ENCODE results near the gene SENP6.
"Not testable (repeated sequence)": the region's sequence is repeated elsewhere in the genome, so short reads cannot be mapped to it uniquely, and the experiment has no call there.

SENP6 gene

DNA sequence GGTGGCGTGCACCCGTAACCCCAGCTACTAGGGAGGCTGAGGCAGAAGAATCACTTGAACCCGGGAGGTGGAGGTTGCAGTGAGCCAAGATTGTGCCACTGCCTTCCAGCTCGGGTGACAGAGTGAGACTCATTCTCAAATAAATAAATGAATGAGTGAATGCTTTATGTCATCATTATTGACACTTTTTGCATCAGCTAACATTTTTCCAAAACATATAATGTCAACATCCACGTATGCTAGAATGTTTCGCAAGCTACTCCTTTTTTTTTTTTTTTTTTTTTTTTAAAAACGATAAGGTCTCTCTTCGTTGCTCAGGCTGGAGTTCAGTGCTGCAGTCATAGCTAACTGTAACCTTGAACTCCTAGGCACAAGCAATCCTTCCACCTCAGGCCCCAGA lies 72.2 kb downstream of the SENP6 start:
- Mint-ChIP-seq H3K4me1 (ENCODE audit: low read depth) (no peaks in the 10 kb centered on the region), H3K27me3 (no peaks in the 10 kb centered on the region), H3K4me3 (no peak overlapping the region), H3K9me3 (no peaks in the 10 kb centered on the region), H3K36me3 (ENCODE audit: low read depth) (peaks cover 45% of the 10 kb centered on the region), H3K27ac (no peak overlapping the region)

DNA sequence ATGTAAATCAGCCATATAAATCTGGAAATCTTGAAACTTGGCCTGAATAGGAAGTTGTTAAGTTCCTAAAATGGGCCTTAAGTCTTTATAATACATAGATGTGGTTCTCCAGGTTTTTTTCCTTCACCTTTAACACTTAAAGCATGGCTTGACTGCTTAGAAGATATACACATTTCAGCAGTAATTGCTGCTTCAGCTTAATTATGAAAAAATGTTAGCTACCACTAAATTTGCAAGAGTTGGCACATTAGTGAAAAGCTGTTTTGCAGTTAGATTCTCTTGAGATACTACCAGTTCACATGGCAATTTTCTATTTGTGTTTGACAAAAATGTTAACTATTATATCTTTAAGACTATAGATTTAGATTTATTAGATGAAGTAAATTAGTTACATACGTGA lies 74.7 kb downstream of the SENP6 start:
- H3K36me3 Mint-ChIP-seq (ENCODE audit: low read depth): peaks cover 63% of the 10 kb centered on the region
- H3K27me3 Mint-ChIP-seq: no peaks in the 10 kb centered on the region
- no peaks in the 10 kb centered on the region for H3K4me1 Mint-ChIP-seq (ENCODE audit: low read depth)
- H3K4me3 Mint-ChIP-seq: no peak overlapping the region
- H3K9me3 Mint-ChIP-seq: peaks cover 15% of the 10 kb centered on the region
- H3K27ac Mint-ChIP-seq: no peak overlapping the region

DNA sequence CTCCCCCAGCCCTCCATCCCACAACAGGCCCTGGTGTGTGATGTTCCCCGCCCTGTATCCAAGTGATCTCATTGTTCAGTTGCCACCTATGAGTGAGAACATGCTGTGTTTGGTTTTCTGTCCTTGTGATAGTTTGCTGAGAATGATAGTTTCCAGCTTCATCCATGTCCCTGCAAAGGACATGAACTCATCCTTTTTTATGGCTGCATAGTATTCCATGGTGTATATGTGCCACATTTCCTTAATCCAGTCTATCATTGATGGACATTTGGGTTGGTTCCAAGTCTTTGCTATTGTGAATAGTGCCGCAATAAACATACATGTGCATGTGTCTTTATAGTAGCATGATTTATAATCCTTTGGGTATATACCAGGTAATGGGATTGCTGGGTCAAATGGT lies 80.9 kb downstream of the SENP6 start:
- Mint-ChIP-seq H3K9me3 (peaks cover 28% of the 10 kb centered on the region), H3K36me3 (ENCODE audit: low read depth) (peaks cover 98% of the 10 kb centered on the region)
- not testable (repeated sequence) for H3K27me3 Mint-ChIP-seq; H3K4me1 Mint-ChIP-seq (ENCODE audit: low read depth); H3K4me3 Mint-ChIP-seq; H3K27ac Mint-ChIP-seq

GRCh38 chr6:75683005-75683404 lies 81.3 kb downstream of the SENP6 start:
- not testable (repeated sequence) for H3K4me1 Mint-ChIP-seq (ENCODE audit: low read depth); H3K27ac Mint-ChIP-seq; H3K4me3 Mint-ChIP-seq; H3K27me3 Mint-ChIP-seq
- Mint-ChIP-seq H3K36me3 (ENCODE audit: low read depth) (peaks cover 95% of the 10 kb centered on the region), H3K9me3 (peaks cover 28% of the 10 kb centered on the region)

- not testable (repeated sequence) for H3K9me3 Mint-ChIP-seq; H3K4me3 Mint-ChIP-seq; H3K4me1 Mint-ChIP-seq (ENCODE audit: low read depth); H3K27ac Mint-ChIP-seq; H3K27me3 Mint-ChIP-seq
- H3K36me3 Mint-ChIP-seq (ENCODE audit: low read depth): peaks cover 66% of the 10 kb centered on the region
Observed at GRCh38 chr6:75687535-75687934, 85.9 kb downstream of the SENP6 start.

- peaks cover 62% of the 10 kb centered on the region for H3K36me3 Mint-ChIP-seq (ENCODE audit: low read depth)
- not testable (repeated sequence) for H3K27me3 Mint-ChIP-seq; H3K27ac Mint-ChIP-seq; H3K4me3 Mint-ChIP-seq; H3K9me3 Mint-ChIP-seq; H3K4me1 Mint-ChIP-seq (ENCODE audit: low read depth)
Observed at GRCh38 chr6:75687937-75688336, 86.3 kb downstream of the SENP6 start.

GRCh38 chr6:75689576-75689975 lies 87.9 kb downstream of the SENP6 start:
- no peaks in the 10 kb centered on the region for H3K4me1 Mint-ChIP-seq (ENCODE audit: low read depth)
- no peaks in the 10 kb centered on the region for H3K9me3 Mint-ChIP-seq
- peaks cover 51% of the 10 kb centered on the region for H3K36me3 Mint-ChIP-seq (ENCODE audit: low read depth)
- no peak overlapping the region for H3K4me3 Mint-ChIP-seq
- H3K27me3 Mint-ChIP-seq: no peaks in the 10 kb centered on the region
- H3K27ac Mint-ChIP-seq: no peak overlapping the region

- Mint-ChIP-seq H3K27ac (no peak overlapping the region), H3K36me3 (ENCODE audit: low read depth) (peaks cover 44% of the 10 kb centered on the region), H3K4me3 (no peak overlapping the region), H3K9me3 (no peaks in the 10 kb centered on the region), H3K27me3 (no peaks in the 10 kb centered on the region), H3K4me1 (ENCODE audit: low read depth) (no peaks in the 10 kb centered on the region)
Observed at GRCh38 chr6:75691012-75691411, 89.3 kb downstream of the SENP6 start.

- no peaks in the 10 kb centered on the region for H3K9me3 Mint-ChIP-seq
- no peaks in the 10 kb centered on the region for H3K27me3 Mint-ChIP-seq
- H3K27ac Mint-ChIP-seq: no peak overlapping the region
- H3K4me1 Mint-ChIP-seq (ENCODE audit: low read depth): no peaks in the 10 kb centered on the region
- H3K4me3 Mint-ChIP-seq: no peak overlapping the region
- peaks cover 46% of the 10 kb centered on the region for H3K36me3 Mint-ChIP-seq (ENCODE audit: low read depth)
Observed at GRCh38 chr6:75693534-75693933, 91.9 kb downstream of the SENP6 start.

GRCh38 chr6:75694406-75694805 lies 92.7 kb downstream of the SENP6 start:
- H3K36me3 Mint-ChIP-seq (ENCODE audit: low read depth): peaks cover 40% of the 10 kb centered on the region
- H3K27ac Mint-ChIP-seq: no peak overlapping the region
- no peaks in the 10 kb centered on the region for H3K27me3 Mint-ChIP-seq
- H3K4me3 Mint-ChIP-seq: no peak overlapping the region
- no peaks in the 10 kb centered on the region for H3K9me3 Mint-ChIP-seq
- no peaks in the 10 kb centered on the region for H3K4me1 Mint-ChIP-seq (ENCODE audit: low read depth)

DNA sequence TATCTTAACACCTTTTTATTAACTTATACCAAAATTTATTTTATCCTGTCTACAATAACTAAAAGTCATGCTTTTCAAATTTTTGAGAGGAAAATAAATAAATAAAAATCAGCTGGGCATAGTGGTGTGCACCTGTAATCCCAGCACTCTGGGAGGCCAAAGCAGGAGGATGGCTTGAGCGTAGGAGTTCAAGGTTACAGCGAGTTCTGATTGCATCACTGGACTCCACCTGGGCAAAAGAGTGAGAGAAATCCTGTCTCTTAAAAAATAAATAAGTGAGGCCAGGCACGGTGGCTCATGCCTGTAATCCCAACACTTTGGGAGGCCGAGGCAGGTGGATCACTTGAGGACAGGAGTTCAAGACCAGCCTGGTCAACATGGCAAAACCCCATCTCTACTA lies 106.7 kb downstream of the SENP6 start:
- not testable (repeated sequence) for H3K27ac Mint-ChIP-seq; H3K9me3 Mint-ChIP-seq; H3K4me1 Mint-ChIP-seq (ENCODE audit: low read depth); H3K4me3 Mint-ChIP-seq; H3K27me3 Mint-ChIP-seq
- peaks cover 55% of the 10 kb centered on the region for H3K36me3 Mint-ChIP-seq (ENCODE audit: low read depth)

DNA sequence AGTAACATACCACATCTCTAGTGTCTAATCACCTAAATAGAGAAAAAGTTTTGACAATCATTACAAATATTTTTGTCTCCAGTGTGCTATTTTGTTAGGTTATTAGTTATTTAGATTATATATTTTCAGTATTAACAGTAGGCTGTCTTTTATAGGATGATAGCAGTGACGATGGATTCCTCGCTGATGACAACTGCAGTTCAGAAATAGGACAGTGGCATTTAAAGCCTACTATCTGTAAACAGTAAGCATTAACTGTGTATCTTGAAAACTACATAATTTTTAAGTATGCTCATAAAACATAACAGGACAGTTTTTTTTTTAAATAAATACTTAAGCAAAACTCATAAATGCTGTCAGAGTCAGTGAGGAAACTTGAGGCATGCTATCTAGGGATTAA lies 109.5 kb downstream of the SENP6 start:
- no peak overlapping the region for H3K4me3 Mint-ChIP-seq
- H3K27me3 Mint-ChIP-seq: no peaks in the 10 kb centered on the region
- H3K27ac Mint-ChIP-seq: no peak overlapping the region
- peaks cover 57% of the 10 kb centered on the region for H3K36me3 Mint-ChIP-seq (ENCODE audit: low read depth)
- no peaks in the 10 kb centered on the region for H3K9me3 Mint-ChIP-seq
- no peaks in the 10 kb centered on the region for H3K4me1 Mint-ChIP-seq (ENCODE audit: low read depth)

- Mint-ChIP-seq H3K4me3 (no peak overlapping the region), H3K36me3 (ENCODE audit: low read depth) (peaks cover 13% of the 10 kb centered on the region), H3K9me3 (no peaks in the 10 kb centered on the region), H3K4me1 (ENCODE audit: low read depth) (no peaks in the 10 kb centered on the region), H3K27me3 (no peaks in the 10 kb centered on the region), H3K27ac (no peak overlapping the region)
Observed at GRCh38 chr6:75719133-75719532, 117.5 kb downstream of the SENP6 start.

- no peak overlapping the region for H3K27ac Mint-ChIP-seq
- no peak overlapping the region for H3K4me3 Mint-ChIP-seq
- no peaks in the 10 kb centered on the region for H3K27me3 Mint-ChIP-seq
- H3K36me3 Mint-ChIP-seq (ENCODE audit: low read depth): no peaks in the 10 kb centered on the region
- H3K9me3 Mint-ChIP-seq: no peaks in the 10 kb centered on the region
- no peaks in the 10 kb centered on the region for H3K4me1 Mint-ChIP-seq (ENCODE audit: low read depth)
Observed at GRCh38 chr6:75723382-75723781, 121.7 kb downstream of the SENP6 start.

DNA sequence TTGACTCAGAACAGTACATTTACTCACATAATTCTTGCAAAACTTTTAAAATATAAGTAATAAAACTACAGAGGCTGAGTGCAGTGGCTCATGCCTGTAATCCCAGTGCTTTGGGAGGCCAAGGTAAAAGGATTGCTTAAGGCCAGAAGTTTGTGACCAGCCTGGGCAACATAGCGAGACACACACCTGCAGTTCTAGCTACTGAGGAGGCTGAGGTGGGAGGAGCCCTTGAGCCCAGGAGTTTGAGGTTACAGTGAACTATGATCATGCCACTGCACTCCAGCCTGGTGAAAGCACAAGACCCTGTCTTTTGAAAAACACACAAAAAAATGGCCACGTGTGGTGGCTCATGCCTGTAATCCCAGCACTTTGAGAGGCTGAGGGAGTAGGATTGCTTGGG lies 125.5 kb downstream of the SENP6 start:
- H3K9me3 Mint-ChIP-seq: no peaks in the 10 kb centered on the region
- H3K27ac Mint-ChIP-seq: no peak overlapping the region
- no peak overlapping the region for H3K4me3 Mint-ChIP-seq
- peaks cover 7% of the 10 kb centered on the region for H3K27me3 Mint-ChIP-seq
- no peaks in the 10 kb centered on the region for H3K36me3 Mint-ChIP-seq (ENCODE audit: low read depth)
- H3K4me1 Mint-ChIP-seq (ENCODE audit: low read depth): no peaks in the 10 kb centered on the region

GRCh38 chr6:75731029-75731428 lies 129.3 kb downstream of the SENP6 start:
- H3K27me3 Mint-ChIP-seq: peaks cover 13% of the 10 kb centered on the region
- not testable (repeated sequence) for H3K4me3 Mint-ChIP-seq; H3K36me3 Mint-ChIP-seq (ENCODE audit: low read depth); H3K27ac Mint-ChIP-seq; H3K4me1 Mint-ChIP-seq (ENCODE audit: low read depth); H3K9me3 Mint-ChIP-seq

Measured in stimulated activated naive CD8-positive, alpha-beta T cell treated with anti-CD3 and anti-CD28 coated beads, Interleukin-15, Interleukin-2, amounts not matched to agents 100 ng/mL and 50 ng/mL, for 24 hours (primary cell).